Testis (tissue), 3 donors: ENCODE results near the gene CDH20. TPM values are rescaled to one million over a fixed set of nuclear protein-coding genes. Genes with fewer than 3 reads are reported as not detected.
A peak's percentile ranks its signal among the peaks of the same experiment; 100 is the strongest.

ENCODE experiments used
- DNase-seq: peaks from one replicate; pipeline ENCODE4 v3.0.0-alpha.2; 2019
- H3K27ac ChIP-seq, 2 donors: fragments of 200-600 bp; sonication (generic); one replicate each; pipeline ENCODE4 v1.5.1; 2019
- H3K27me3 ChIP-seq: fragments of 200-600 bp; sonication (generic); one replicate; pipeline ENCODE4 v1.5.1; 2019
- H3K36me3 ChIP-seq: fragments of 200-600 bp; sonication (generic); one replicate; pipeline ENCODE4 v1.5.1; 2017; ENCODE audit warnings: low read depth; ENCODE audit errors: missing control alignments
- H3K4me1 ChIP-seq: fragments of 200-600 bp; sonication (generic); one replicate; pipeline ENCODE4 v1.5.1; 2019
- H3K4me3 ChIP-seq, 2 donors: fragments of 200-600 bp; sonication (generic); one replicate each; pipeline ENCODE4 v1.5.1; 2017 to 2019
- H3K9me3 ChIP-seq: fragments of 200-600 bp; sonication (generic); one replicate; pipeline ENCODE4 v1.5.1; 2017
- POLR2A ChIP-seq: fragments of 450-650 bp; IDR thresholded peaks from one replicate; pipeline ENCODE4 v1.6.1; 2017; ENCODE audit warnings: antibody characterized with exemption, mild to moderate bottlenecking, moderate library complexity
- WGBS, 2 donors: methylation state at CpG; one replicate each; pipeline ENCODE4 v1.1.5; 2018; 5-methylcytosine and 5-hydroxymethylcytosine counted together
- intact Hi-C: fragments of 100-400 bp; cut with DNase I; formaldehyde crosslinking; loops from one replicate; pipeline ENCODE4 v1.15.1; 2023; ENCODE audit warnings: low total_unique reads
- polyA plus RNA-seq: library from polyadenylated mRNA; stranded (reverse); fragments of 350-450 nt; fragmentation: Illumina TruSeq; extraction: RNeasy Lipid Tissue Mini Kit (QIAGEN cat#74804); gene quantifications from one replicate; pipeline ENCODE4 v1.2.3, GENCODE V29; 2014; ENCODE audit warnings: low read depth, low replicate concordance; ENCODE audit not compliant: insufficient read depth
- total RNA-seq, 2 donors: library from RNA; depleted of rRNA; stranded (reverse); fragments of >200 nt; gene quantifications; one replicate each; pipeline ENCODE4 v1.2.3, GENCODE V29; 2016
- TF ChIP-seq, protein P1 (sequence below), 3 experiments: fragments of 450-650 bp in 2 of 3; fragments of 200-600 bp in 1 of 3; sonication (generic) in 1 of 3; IDR thresholded peaks; one replicate each; pipeline ENCODE4 v1.5.1; 2016 to 2019; ENCODE audit warnings: antibody characterized with exemption in 3 of 3, mild to moderate bottlenecking in 2 of 3, moderate library complexity in 1 of 3

The CDH20 gene
- total and polyA plus RNA-seq, 3 donors from 2014 or later = 0.16 to 0.88 (median 0.37) TPM

DNA sequence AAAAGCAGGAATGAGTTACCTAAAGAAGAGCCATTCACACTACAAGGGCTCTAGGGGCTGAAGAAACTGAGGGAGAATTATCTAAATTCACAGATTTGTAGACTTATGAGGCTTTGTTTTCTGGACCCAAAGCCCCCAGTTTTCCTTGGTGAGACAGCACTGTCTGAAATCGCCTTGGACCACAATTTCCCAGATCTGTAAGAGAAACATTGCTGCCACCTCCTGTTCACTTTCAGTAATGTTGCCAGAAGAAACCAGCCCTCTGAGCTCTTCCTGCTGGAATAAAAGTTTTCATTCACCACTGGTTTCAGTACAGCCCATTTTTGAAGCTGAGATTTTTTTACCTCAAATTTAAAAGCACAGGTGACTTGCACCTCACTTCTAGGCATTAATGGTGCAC lies 169.2 kb downstream of the CDH20 start:
- intact Hi-C loops = no loop called here
- 12 to 41% methylated on average over 1 of the region's 1 CpG for WGBS, 2 donors
- H3K27me3 ChIP-seq = no peaks in the 10 kb centered on the region
- TF ChIP-seq POLR2A = no peak
- TF ChIP-seq, protein P1, sequence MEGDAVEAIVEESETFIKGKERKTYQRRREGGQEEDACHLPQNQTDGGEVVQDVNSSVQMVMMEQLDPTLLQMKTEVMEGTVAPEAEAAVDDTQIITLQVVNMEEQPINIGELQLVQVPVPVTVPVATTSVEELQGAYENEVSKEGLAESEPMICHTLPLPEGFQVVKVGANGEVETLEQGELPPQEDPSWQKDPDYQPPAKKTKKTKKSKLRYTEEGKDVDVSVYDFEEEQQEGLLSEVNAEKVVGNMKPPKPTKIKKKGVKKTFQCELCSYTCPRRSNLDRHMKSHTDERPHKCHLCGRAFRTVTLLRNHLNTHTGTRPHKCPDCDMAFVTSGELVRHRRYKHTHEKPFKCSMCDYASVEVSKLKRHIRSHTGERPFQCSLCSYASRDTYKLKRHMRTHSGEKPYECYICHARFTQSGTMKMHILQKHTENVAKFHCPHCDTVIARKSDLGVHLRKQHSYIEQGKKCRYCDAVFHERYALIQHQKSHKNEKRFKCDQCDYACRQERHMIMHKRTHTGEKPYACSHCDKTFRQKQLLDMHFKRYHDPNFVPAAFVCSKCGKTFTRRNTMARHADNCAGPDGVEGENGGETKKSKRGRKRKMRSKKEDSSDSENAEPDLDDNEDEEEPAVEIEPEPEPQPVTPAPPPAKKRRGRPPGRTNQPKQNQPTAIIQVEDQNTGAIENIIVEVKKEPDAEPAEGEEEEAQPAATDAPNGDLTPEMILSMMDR (IDR thresholded peaks at IDR 0.05) = peak; percentile 59 to 64 (median 63)
- peak; percentile 70 for DNase-seq
- no peaks in the 10 kb centered on the region for H3K4me1 ChIP-seq
- H3K4me3 ChIP-seq = no peak overlapping the region
- no peaks in the 10 kb centered on the region for H3K9me3 ChIP-seq
- no peaks in the 10 kb centered on the region for H3K36me3 ChIP-seq
- no peak overlapping the region for H3K27ac ChIP-seq

GRCh38 chr18:61503688-61504087 lies 170.5 kb downstream of the CDH20 start:
- H3K9me3 ChIP-seq = no peaks in the 10 kb centered on the region
- no peak for TF ChIP-seq POLR2A
- TF ChIP-seq, protein P1 (IDR thresholded peaks at IDR 0.05) = no peak
- no peak for DNase-seq
- H3K4me3 ChIP-seq = no peak overlapping the region
- 51 to 53% methylated on average over 3 of the region's 3 CpGs for WGBS, 2 donors
- no peak overlapping the region for H3K27ac ChIP-seq
- intact Hi-C loops = no loop called here
- no peaks in the 10 kb centered on the region for H3K27me3 ChIP-seq
- no peaks in the 10 kb centered on the region for H3K4me1 ChIP-seq
- no peaks in the 10 kb centered on the region for H3K36me3 ChIP-seq

DNA sequence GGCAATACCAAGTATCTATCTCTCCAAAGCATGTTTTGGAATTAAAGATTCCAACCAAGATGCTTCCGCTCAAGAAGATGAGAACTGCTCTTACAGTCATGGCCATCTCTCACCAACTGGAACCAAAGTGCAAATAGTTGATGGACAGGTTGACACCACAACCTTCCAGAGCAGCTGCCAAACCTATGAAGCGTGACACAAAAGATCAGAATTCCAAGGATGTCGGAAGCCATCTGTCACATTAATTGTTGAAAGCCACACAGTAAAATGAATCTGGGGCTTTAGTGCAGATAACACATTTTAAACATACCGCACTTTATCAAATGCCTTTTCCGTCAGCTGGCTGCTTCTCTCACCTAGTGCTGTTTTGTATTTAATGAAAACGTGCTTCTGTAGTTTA lies 195.7 kb downstream of the CDH20 start:
- intact Hi-C loops = no loop called here
- 90 to 93% methylated on average over 6 of the region's 6 CpGs for WGBS, 2 donors
- H3K4me3 ChIP-seq = no peak overlapping the region
- H3K4me1 ChIP-seq = no peaks in the 10 kb centered on the region
- H3K27ac ChIP-seq = no peak overlapping the region
- H3K9me3 ChIP-seq = no peaks in the 10 kb centered on the region
- TF ChIP-seq, protein P1 (IDR thresholded peaks at IDR 0.05) = no peak
- TF ChIP-seq POLR2A = no peak
- no peaks in the 10 kb centered on the region for H3K27me3 ChIP-seq
- DNase-seq = no peak
- H3K36me3 ChIP-seq = no peaks in the 10 kb centered on the region

- H3K36me3 ChIP-seq = no peaks in the 10 kb centered on the region
- no peak overlapping the region for H3K27ac ChIP-seq
- intact Hi-C loops = no loop called here
- H3K4me1 ChIP-seq = no peaks in the 10 kb centered on the region
- DNase-seq = no peak
- no peak overlapping the region for H3K4me3 ChIP-seq
- WGBS, 2 donors = 84 to 86% methylated on average over 4 of the region's 4 CpGs
- TF ChIP-seq POLR2A = no peak
- TF ChIP-seq, protein P1 (IDR thresholded peaks at IDR 0.05) = no peak
- H3K27me3 ChIP-seq = no peaks in the 10 kb centered on the region
- H3K9me3 ChIP-seq = no peaks in the 10 kb centered on the region
These were observed 197.5 kb downstream of the CDH20 start for GRCh38 chr18:61530681-61531080.

- H3K9me3 ChIP-seq = no peaks in the 10 kb centered on the region
- H3K27ac ChIP-seq = no peak overlapping the region
- WGBS, 2 donors = 83 to 85% methylated on average over 6 of the region's 6 CpGs
- no peak for DNase-seq
- TF ChIP-seq, protein P1 (IDR thresholded peaks at IDR 0.05) = no peak
- TF ChIP-seq POLR2A = no peak
- H3K27me3 ChIP-seq = no peaks in the 10 kb centered on the region
- no peaks in the 10 kb centered on the region for H3K4me1 ChIP-seq
- H3K36me3 ChIP-seq = no peaks in the 10 kb centered on the region
- intact Hi-C loops = no loop called here
- H3K4me3 ChIP-seq = no peak overlapping the region
These were observed 198.0 kb downstream of the CDH20 start for GRCh38 chr18:61531182-61531581.
